LoVo (cell line): ENCODE data around the gene LRP5.
"Not testable (repeated sequence)": the region's sequence is repeated elsewhere in the genome, so short reads cannot be mapped to it uniquely, and the experiment has no call there.

Source experiments
- DNase-seq: peaks from one replicate; pipeline ENCODE4 v3.0.0-alpha.2; 2016; ENCODE audit warnings: low spot score

The LRP5 gene

DNA sequence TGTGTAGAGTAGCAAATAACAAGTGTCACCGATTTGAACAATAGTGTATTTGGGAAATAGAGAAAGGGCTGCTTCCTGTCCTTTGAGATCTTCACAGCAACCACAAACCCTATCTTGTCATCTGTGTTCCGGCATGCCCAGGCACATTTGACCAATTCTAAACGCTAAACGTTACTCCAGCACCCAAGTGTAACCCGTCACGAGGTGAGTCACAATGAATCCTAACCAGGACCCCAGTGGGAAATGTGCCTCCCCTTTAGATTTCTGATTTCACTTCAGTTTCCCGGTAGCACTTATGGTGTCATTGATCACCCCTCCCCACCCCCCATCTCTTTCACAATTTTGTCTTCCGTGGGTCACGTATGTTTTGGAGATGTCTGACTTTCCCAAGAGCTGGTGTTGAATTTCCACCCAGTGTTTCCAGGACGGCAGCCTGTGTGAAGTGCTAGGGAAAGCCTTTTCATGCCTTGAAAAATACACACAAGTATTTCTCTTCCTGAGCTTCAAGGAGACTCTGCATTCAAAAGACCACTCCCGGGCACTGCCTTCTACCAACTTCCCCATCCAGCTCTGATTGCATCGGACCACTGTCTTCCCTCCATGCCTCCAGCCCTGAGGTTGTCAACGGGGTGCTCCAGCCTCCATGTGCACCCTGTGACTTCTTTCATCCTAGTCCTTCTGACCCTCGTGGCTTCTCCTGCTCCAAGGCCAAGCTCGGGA, 30.1 kb upstream of the LRP5 start:
- no peak for DNase-seq

- DNase-seq = no peak
These were observed 29.5 kb upstream of the LRP5 start for GRCh38 chr11:68282861-68283230.

DNA sequence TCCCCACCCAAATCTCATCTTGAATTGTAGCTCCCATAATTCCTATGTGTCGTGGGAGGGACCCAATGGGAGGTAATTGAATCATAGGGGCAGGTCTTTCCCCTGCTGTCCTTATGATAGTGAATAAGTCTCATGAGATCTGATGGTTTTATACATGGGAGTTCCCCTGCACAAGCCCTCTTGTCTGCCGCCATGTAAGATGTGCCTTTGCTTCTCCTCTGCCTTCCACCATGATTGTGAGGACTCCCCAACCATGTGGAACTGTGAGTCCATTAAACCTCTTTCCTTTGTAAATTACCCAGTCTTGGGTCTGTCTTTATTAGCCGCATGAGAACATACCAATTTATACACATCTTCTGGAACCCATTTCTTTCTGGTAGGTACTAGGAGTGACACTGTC, 27.8 kb upstream of the LRP5 start:
- DNase-seq = not testable (repeated sequence)

DNA sequence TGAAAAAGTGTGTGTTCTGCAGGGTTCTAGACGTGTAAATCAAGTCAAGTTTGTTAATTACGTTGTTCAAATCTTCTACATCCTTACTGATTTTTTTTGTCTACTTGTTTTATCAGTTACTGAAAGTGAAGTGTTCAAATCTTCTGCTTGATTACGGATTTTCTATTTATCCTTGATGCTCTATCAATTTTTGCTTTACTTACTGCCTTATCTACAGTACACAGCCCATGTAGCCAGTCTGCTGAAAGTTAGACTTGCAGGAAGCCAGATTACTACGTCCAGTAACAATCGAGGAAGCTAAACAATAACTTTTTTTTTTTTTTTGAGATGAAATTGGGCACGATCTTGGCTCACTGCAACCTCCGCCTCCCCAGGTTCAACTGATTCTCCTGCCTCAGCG, 25.0 kb upstream of the LRP5 start:
- no peak for DNase-seq

- no peak for DNase-seq
These were observed 22.9 kb upstream of the LRP5 start for GRCh38 chr11:68289456-68289855.

- DNase-seq = no peak
These were observed 18.7 kb upstream of the LRP5 start for GRCh38 chr11:68293708-68294107.

- DNase-seq = no peak
These were observed 17.1 kb upstream of the LRP5 start for GRCh38 chr11:68295271-68295670.

GRCh38 chr11:68295940-68296339, 16.5 kb upstream of the LRP5 start:
- no peak for DNase-seq

GRCh38 chr11:68296344-68297051, 15.9 kb upstream of the LRP5 start:
- no peak for DNase-seq

- no peak for DNase-seq
These were observed 15.4 kb upstream of the LRP5 start for GRCh38 chr11:68297052-68297378.

DNA sequence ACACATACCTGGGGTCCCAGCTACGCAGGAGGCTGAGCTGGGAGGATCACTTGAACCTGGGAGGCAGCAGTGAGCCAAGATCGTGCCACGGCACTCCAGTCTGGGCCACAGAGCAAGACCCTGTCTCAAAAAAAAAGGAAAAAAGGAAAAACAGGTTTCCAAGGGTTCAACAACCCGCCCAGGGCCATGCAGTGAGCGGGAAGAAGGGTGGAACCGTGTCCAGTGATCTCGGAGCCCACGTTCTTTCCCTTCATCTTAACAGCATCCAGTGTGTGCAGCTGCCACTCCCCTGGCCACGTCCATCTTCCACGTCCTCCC, 14.9 kb upstream of the LRP5 start:
- DNase-seq = no peak

GRCh38 chr11:68297812-68298658, 14.4 kb upstream of the LRP5 start:
- peak; percentile 85 for DNase-seq

DNA sequence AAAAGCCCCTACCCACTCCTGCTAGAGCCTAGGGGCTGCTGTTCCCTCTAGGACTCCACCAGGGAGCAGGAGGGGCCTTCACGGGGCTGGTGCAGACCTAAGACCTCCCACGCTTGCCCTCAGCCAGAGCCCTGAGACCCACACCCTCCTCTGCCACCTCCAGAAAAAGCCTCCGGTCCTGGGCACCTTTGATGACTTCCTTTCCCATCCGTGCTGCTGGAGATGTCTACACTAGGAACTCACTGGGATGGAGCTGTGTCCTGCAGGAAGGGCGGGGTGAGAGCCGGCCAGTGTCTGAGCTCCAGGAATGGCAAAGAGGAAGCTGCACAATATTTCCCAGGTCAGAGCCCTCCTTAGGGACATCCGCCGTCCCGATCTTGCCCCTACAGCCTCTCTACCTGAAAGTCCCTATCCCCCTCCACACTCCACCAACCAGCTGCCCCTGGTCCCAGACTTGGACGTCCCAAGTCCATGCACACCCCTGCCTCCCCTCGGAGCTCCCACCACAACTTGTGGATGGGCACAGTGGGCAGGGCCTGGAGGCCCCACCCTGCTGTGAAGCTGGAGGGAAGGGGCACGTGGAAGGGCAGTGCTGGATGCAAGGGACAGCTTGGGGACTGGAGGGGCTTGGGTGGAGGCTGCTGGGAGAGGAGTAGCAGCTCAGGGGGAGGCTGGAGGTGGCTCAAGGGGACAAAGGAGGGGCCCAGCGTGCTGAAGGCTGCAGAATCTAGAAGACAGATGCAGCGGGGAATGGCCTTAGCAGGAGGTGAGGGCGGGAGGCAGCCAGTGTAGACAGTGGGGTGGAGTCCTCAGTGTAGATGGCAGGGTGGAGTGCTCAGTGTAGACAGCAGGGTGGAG, 13.5 kb upstream of the LRP5 start:
- no peak for DNase-seq

DNA sequence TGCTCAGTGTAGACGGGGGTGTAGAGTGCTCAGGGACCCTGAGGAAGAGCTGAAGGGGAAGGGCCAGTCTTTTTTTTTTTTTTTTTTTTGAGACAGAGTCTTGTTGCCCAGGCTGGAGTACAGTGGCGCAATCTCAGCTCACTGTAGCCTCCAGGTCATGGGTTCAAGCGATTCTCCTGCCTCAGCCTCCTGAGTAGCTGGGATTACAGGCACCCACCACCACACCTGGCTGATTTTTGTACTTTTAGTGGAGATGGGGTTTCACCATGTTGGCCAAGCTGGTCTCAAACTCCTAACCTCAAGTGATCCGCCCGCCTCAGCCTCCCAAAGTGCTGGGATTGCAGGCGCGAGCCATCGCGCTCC, 12.9 kb upstream of the LRP5 start:
- DNase-seq = not testable (repeated sequence)

DNA sequence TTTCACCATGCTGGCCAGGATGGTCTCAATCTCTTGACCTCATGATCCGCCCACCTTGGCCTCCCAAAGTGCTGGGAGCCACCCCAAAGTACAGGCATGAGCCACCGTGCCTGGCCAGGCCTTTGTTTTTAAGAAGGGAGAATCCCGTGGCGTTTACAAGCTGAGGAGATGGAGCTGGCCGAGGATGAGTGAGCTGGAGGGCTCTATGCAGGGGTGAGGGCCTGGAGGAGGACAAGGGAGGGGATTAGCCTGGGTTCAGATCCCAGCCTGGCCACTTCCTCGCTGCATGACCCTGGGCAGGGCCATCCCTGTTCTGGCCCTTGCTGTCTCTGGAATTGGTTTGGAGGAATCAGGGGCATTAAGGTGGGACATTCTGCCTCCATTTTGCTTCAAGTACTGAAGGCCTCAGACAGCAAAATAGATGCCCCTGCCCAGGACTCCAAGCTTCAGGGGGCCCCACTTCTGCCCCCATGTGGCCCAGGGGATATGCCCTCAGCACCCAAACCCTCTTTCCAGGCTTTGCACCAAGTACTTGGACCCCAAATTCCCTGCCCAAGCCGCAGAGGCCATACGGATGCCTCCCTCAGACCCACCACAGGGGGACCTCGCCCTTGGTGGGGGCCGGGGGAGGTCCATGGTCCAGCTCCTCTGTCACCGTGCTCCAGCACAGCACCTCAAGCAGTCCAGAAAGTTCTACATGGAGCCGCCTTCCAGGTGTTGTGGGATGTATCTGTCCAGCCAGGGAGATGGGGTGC, 12.1 kb upstream of the LRP5 start:
- DNase-seq = no peak

- DNase-seq = no peak
These were observed 10.1 kb upstream of the LRP5 start for GRCh38 chr11:68302256-68302655.

GRCh38 chr11:68302670-68303069, 9.7 kb upstream of the LRP5 start:
- peak; percentile 90 for DNase-seq

- DNase-seq = no peak
These were observed 9.3 kb upstream of the LRP5 start for GRCh38 chr11:68303083-68303482.

- DNase-seq = no peak
These were observed 8.2 kb upstream of the LRP5 start for GRCh38 chr11:68303982-68304780.

GRCh38 chr11:68306636-68307035, 5.8 kb upstream of the LRP5 start:
- DNase-seq = no peak

GRCh38 chr11:68308068-68308467, 4.3 kb upstream of the LRP5 start:
- no peak for DNase-seq
